Left cardiac atrium (tissue), 4 donors: ENCODE measurements around the gene COL18A1. TPM values are rescaled to one million over a fixed set of nuclear protein-coding genes. Genes with fewer than 3 reads are reported as not detected.
"Not testable (repeated sequence)": the region's sequence is repeated elsewhere in the genome, so short reads cannot be mapped to it uniquely, and the experiment has no call there.

Experiments used
- ATAC-seq, 2 donors: fragments of 200-7000 bp; cut with Tn5 transposase; one replicate each; pipeline ENCODE4 v1.9.1; 2020; ENCODE audit warnings: mild to moderate bottlenecking in 2 of 2, moderate library complexity in 2 of 2
- DNase-seq: peaks from one replicate; pipeline ENCODE4 v3.0.0-alpha.2; 2020
- intact Hi-C, 2 donors: fragments of 100-400 bp; cut with DNase I; formaldehyde crosslinking; loops; one replicate each; pipeline versions ENCODE4 v1.14.1 to v1.15.1; 2022 to 2023
- total RNA-seq, 2 donors: library from RNA; stranded (reverse); fragmentation: NEBNext Ultra II Directional; extraction: Animal tissue kit (Norgen Biotek cat#: 25700); gene quantifications; one replicate each; pipeline ENCODE4 v1.2.1, GENCODE V29; 2021
- donor health status: DM: no; HTN: yes; CAD: no.
- donor health status: DM: no; HTN: yes; CAD: no; lungs with severe emphysema.
- donor health status: DM: yes; HTN: yes; CAD: no.
- donor health status: Dilated cardiomyopathy.

The COL18A1 gene
- total RNA-seq, 2 donors from 2014 or later: 53.4 to 104 TPM

GRCh38 chr21:45501081-45502005, 96.4 kb downstream of the COL18A1 start:
- DNase-seq, intact Hi-C loops, ATAC-seq: not testable (repeated sequence)

GRCh38 chr21:45502006-45502345, 97.0 kb downstream of the COL18A1 start:
- no peak for ATAC-seq
- no peak for DNase-seq
- intact Hi-C loops: no loop called here

- intact Hi-C loops: no loop called here
- no peak for DNase-seq
- no peak for ATAC-seq
These were observed 97.6 kb downstream of the COL18A1 start for GRCh38 chr21:45502600-45502999.

GRCh38 chr21:45503226-45503625, 98.3 kb downstream of the COL18A1 start:
- DNase-seq, ATAC-seq, intact Hi-C loops: not testable (repeated sequence)

- DNase-seq (peak; percentile 17), ATAC-seq (no peak)
- intact Hi-C loops: no loop called here
These were observed 99.1 kb downstream of the COL18A1 start for GRCh38 chr21:45504021-45504515.

- ATAC-seq (no peak), DNase-seq (peak; percentile 18)
These were observed 99.8 kb downstream of the COL18A1 start for GRCh38 chr21:45504516-45505415.

GRCh38 chr21:45505416-45506021, 100.6 kb downstream of the COL18A1 start:
- no peak for ATAC-seq
- DNase-seq: peak; percentile 20
- intact Hi-C loops: no loop called here

More at GRCh38 chr21:45504516-45505415, 99.8 kb downstream of the COL18A1 start:
- intact Hi-C loops: no loop called here

- no peak for ATAC-seq
- intact Hi-C loops: no loop called here
- DNase-seq: peak; percentile 12
These were observed 101.4 kb downstream of the COL18A1 start for GRCh38 chr21:45506241-45506817.

GRCh38 chr21:45506836-45507522, 102.0 kb downstream of the COL18A1 start:
- ATAC-seq (no peak), DNase-seq (no peak)
- intact Hi-C loops: no loop called here

GRCh38 chr21:45507523-45507875, 102.5 kb downstream of the COL18A1 start:
- DNase-seq (no peak), ATAC-seq (no peak)
- intact Hi-C loops: no loop called here

GRCh38 chr21:45507888-45508508, 103.0 kb downstream of the COL18A1 start:
- ATAC-seq: no peak
- DNase-seq: no peak
- intact Hi-C loops: no loop called here

GRCh38 chr21:45508607-45509565, 103.9 kb downstream of the COL18A1 start:
- DNase-seq: peak; percentile 17
- intact Hi-C loops: no loop called here
- ATAC-seq: no peak

- peak; percentile 22 for DNase-seq
- intact Hi-C loops: no loop called here
- ATAC-seq: no peak
These were observed 104.9 kb downstream of the COL18A1 start for GRCh38 chr21:45509566-45510465.

- intact Hi-C loops: no loop called here
- ATAC-seq (no peak), DNase-seq (peak; percentile 10)
These were observed 105.5 kb downstream of the COL18A1 start for GRCh38 chr21:45510466-45510955.

- DNase-seq (peak; percentile 11), ATAC-seq (no peak)
- intact Hi-C loops: no loop called here
These were observed 106.0 kb downstream of the COL18A1 start for GRCh38 chr21:45511007-45511406.
